GM12801 (cell line): ENCODE results near the gene SLC25A24.

Source experiments
- TF ChIP-seq, protein P1 (sequence below): IDR thresholded peaks from one replicate; pipeline ENCODE4 v1.5.1; 2011; ENCODE audit warnings: control low read depth; ENCODE audit not compliant: insufficient read length; ENCODE audit errors: extremely low read depth

SLC25A24 gene

DNA sequence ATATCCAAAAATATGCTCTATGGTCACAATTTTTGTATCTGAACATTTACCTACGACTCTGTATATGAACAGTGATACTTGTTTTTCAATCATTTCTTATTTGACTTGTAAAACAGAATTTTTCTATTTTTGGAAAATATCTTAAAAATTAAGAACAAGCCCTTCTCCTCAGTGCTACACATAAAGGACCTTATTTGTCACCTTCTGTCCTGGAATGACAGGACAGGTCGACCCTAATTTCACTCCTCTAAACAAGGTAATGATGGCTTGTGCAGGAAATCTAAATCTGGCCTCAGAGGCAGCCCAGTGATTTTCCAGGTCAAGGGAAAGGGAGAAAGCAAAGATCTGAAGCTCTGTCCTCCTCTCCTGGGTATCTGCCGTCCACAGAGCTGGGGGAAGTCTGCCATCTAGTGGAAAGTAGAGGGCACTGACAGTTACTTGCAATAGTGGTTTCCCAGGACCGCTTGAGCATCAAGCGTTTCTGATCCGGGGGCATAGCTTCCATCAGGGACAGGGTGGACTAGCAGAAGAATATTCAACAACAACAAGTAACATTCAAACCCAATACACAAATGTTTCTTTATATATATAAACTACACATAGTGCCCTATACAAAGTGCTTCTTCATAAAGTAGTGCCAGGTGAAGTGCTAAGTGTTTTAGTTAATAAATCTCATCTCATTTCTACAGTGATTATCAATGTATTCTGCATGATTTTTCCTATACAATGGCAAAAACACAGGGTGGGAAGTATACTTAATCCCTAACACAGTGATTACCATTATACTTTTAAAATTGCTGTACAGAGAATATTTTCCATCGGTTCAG is 74.6 kb downstream of the SLC25A24 start:
- TF ChIP-seq, protein P1, sequence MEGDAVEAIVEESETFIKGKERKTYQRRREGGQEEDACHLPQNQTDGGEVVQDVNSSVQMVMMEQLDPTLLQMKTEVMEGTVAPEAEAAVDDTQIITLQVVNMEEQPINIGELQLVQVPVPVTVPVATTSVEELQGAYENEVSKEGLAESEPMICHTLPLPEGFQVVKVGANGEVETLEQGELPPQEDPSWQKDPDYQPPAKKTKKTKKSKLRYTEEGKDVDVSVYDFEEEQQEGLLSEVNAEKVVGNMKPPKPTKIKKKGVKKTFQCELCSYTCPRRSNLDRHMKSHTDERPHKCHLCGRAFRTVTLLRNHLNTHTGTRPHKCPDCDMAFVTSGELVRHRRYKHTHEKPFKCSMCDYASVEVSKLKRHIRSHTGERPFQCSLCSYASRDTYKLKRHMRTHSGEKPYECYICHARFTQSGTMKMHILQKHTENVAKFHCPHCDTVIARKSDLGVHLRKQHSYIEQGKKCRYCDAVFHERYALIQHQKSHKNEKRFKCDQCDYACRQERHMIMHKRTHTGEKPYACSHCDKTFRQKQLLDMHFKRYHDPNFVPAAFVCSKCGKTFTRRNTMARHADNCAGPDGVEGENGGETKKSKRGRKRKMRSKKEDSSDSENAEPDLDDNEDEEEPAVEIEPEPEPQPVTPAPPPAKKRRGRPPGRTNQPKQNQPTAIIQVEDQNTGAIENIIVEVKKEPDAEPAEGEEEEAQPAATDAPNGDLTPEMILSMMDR, result no peak

DNA sequence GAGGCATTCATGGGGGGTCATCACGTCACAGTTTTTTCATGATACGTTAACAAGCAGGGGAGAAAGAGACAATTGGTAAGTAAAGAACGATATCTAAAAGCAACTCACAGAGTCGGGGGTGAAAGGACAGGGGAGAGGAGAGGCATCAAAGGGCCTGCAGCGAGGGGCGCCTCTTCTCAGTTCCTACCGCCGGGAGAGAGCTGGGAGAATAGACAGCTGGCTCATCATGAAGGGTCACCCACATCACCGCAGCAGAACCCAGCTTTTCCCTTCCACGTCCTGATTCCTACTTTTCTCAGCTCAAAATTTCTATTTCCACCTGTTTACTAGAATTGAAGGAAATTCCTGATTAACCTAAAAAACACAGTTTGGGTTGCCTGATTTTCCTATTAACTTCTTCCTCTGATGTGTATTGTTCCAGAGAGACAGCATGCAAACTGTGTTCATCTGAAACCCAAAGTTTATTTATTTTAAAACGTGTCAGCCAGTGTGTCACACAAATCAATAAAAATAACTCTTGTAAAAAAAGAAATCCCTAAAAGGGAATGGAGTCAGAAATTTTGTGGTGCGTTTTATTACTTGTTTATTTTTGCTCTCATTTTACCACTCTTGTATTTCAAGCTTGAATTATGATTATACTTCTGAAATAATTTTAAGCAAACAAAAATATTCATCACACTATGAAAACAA is 75.4 kb downstream of the SLC25A24 start:
- TF ChIP-seq, protein P1, result no peak

DNA sequence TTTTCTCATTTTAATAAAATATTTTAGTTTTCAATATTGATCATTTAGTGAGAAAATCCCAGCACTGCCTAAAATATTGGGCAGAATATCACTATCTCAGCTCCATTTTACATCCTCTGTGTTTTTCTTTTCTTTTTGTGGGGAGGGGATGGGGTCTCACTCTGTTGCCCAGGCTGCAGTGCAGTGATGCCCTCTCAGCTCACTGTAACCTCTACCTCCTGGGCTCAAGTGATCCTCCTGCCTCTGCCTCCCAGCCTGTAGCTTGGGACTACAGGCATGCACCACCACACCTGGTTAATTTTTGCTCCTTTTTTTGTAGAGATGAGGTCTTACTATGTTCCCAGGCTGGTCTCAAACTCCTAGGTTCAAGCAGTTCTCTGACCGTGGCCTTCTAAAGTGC is 76.1 kb downstream of the SLC25A24 start:
- TF ChIP-seq, protein P1, result no peak

GRCh38 chr1:108121358-108122143 is 78.6 kb downstream of the SLC25A24 start:
- TF ChIP-seq, protein P1, result no peak

- TF ChIP-seq, protein P1, result no peak
These were observed 80.0 kb downstream of the SLC25A24 start for GRCh38 chr1:108120163-108120562.

DNA sequence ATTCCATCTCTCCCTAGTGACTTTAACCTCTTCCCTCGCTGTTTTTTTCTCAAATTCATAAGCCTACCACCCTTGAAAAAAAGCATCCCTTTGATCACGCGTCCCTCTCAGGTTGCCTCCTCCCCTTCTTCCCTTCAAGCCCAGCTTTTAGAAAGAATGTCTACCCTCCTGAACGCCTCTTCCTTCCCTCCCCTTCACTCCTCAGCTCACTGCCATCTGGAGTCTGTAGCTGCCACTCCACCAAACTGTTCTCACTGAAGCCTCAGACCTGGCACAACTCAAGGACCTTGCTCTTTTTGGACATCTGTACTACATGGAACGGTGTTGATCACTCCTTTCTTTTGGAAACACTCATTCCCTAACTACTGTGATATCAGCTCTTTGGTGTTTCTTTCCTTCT is 80.6 kb downstream of the SLC25A24 start:
- TF ChIP-seq, protein P1, result no peak
